Neural cell (in vitro differentiated cells): ENCODE results near the gene CHM. TPM values are rescaled to one million over a fixed set of nuclear protein-coding genes. Genes with fewer than 3 reads are reported as not detected.
A peak's percentile ranks its signal among the peaks of the same experiment; 100 is the strongest.

Experiments used
- H2AFZ ChIP-seq: fragments of 200-600, 300-800 bp; sonication (generic), shearing (Covaris generic); 2 replicates; pipeline ENCODE4 v1.6.0; 2014; ENCODE audit warnings: low read depth, mild to moderate bottlenecking, antibody characterized with exemption, low read length, moderate library complexity
- H3F3A ChIP-seq: fragments of 200-600 bp; shearing (Covaris generic); 2 replicates; pipeline ENCODE4 v1.6.1; 2016; ENCODE audit warnings: mild to moderate bottlenecking, moderate library complexity, mixed read lengths, antibody characterized with exemption, low read length; ENCODE audit not compliant: insufficient read depth, poor library complexity, severe bottlenecking
- H3K27ac ChIP-seq: fragments of 200-600, 300-800 bp; sonication (generic), shearing (Covaris generic); 2 replicates; pipeline ENCODE4 v1.5.1; 2014; ENCODE audit warnings: mild to moderate bottlenecking, low read length, moderate library complexity
- H3K27me3 ChIP-seq: fragments of 300-800, 200-600 bp; sonication (generic), shearing (Covaris generic); 2 replicates; pipeline ENCODE4 v1.6.0; 2014; ENCODE audit warnings: mild to moderate bottlenecking, low read depth, low read length, moderate library complexity; ENCODE audit not compliant: insufficient read depth
- H3K36me3 ChIP-seq: fragments of 300-800, 200-600 bp; sonication (generic), shearing (Covaris generic); 2 replicates; pipeline ENCODE4 v1.5.1; 2014; ENCODE audit warnings: mild to moderate bottlenecking, antibody characterized with exemption, low read length, moderate library complexity; ENCODE audit not compliant: insufficient read depth
- H3K4me2 ChIP-seq: fragments of 300-800, 200-600 bp; sonication (generic), shearing (Covaris generic); 2 replicates; pipeline ENCODE4 v1.6.0; 2014; ENCODE audit warnings: mild to moderate bottlenecking, low read length
- H3K4me3 ChIP-seq: fragments of 300-800, 200-600 bp; sonication (generic), shearing (Covaris generic); 2 replicates; pipeline ENCODE4 v1.5.1; 2014; ENCODE audit warnings: mild to moderate bottlenecking, low read length, moderate library complexity
- H3K79me2 ChIP-seq: fragments of 200-600 bp; shearing (Covaris generic); replicated peaks from 2 replicates; pipeline ENCODE4 v1.6.0; 2014; ENCODE audit warnings: mild to moderate bottlenecking, low read length, moderate library complexity; ENCODE audit not compliant: insufficient read depth
- H3K9ac ChIP-seq: fragments of 300-800, 200-600 bp; sonication (generic), shearing (Covaris generic); 2 replicates; pipeline ENCODE4 v1.6.1; 2016; ENCODE audit warnings: mild to moderate bottlenecking, low read length, mixed read lengths
- H3K9me2 ChIP-seq: fragments of 200-600 bp; shearing (Covaris generic); 2 replicates; pipeline ENCODE4 v1.6.1; 2016; ENCODE audit warnings: mild to moderate bottlenecking, low read length, mixed read lengths; ENCODE audit not compliant: insufficient read depth
- H3K9me3 ChIP-seq: fragments of 200-600, 300-800 bp; sonication (generic), shearing (Covaris generic); 2 replicates; pipeline ENCODE4 v1.6.1; 2016; ENCODE audit warnings: mild to moderate bottlenecking, mixed run types, low read length, moderate library complexity, mixed read lengths
- H4K20me1 ChIP-seq: fragments of 200-600 bp; shearing (Covaris generic); 2 replicates; pipeline ENCODE4 v1.6.1; 2016; ENCODE audit warnings: mild to moderate bottlenecking, mixed run types; ENCODE audit not compliant: insufficient read depth
- EP300 ChIP-seq: fragments of 450-650 bp; conservative IDR thresholded peaks from 2 replicates; pipeline ENCODE4 v1.6.1; 2014; ENCODE audit warnings: antibody characterized with exemption, mild to moderate bottlenecking, moderate library complexity; ENCODE audit not compliant: poor library complexity, severe bottlenecking
- EZH2 ChIP-seq: fragments of 200-600, 300-800 bp; shearing (Covaris generic), sonication (generic); IDR thresholded peaks from 2 replicates; pipeline ENCODE4 v1.6.1; 2014; ENCODE audit warnings: antibody characterized with exemption, low read length, borderline replicate concordance, mild to moderate bottlenecking; ENCODE audit not compliant: insufficient read depth, poor library complexity, severe bottlenecking
- MXI1 ChIP-seq: fragments of 450-650 bp; conservative IDR thresholded peaks from 2 replicates; pipeline ENCODE4 v1.6.1; 2014; ENCODE audit warnings: antibody characterized with exemption, mild to moderate bottlenecking; ENCODE audit not compliant: poor library complexity, severe bottlenecking
- POLR2AphosphoS5 ChIP-seq: IDR thresholded peaks from 2 replicates; pipeline ENCODE4 v1.6.1; 2012
- RAD21 ChIP-seq: fragments of 450-650 bp; conservative IDR thresholded peaks from 2 replicates; pipeline ENCODE4 v1.6.1; 2014; ENCODE audit warnings: antibody characterized with exemption, mild to moderate bottlenecking, moderate library complexity
- SMC3 ChIP-seq: fragments of 450-650 bp; conservative IDR thresholded peaks from 2 replicates; pipeline ENCODE4 v1.6.1; 2014; ENCODE audit warnings: antibody characterized with exemption, mild to moderate bottlenecking, moderate library complexity; ENCODE audit not compliant: poor library complexity
- TAF1 ChIP-seq: IDR thresholded peaks from 2 replicates; pipeline ENCODE4 v1.6.1; 2012; ENCODE audit warnings: low read depth
- polyA plus RNA-seq: library from polyadenylated mRNA; depleted of rRNA; stranded (reverse); fragments of >200 nt; gene quantifications from 2 replicates; pipeline ENCODE4 v1.2.3, GENCODE V29; 2014
- small RNA-seq, 3 experiments: library from RNA; depleted of rRNA; stranded (forward); fragments of <200 nt; gene quantifications; one replicate each; pipeline ENCODE3, GENCODE V24; 2012
- TF ChIP-seq, protein P1 (sequence below): IDR thresholded peaks from 2 replicates; pipeline ENCODE4 v1.6.1; 2012; ENCODE audit warnings: borderline replicate concordance
- TF ChIP-seq, protein P2 (sequence below): fragments of 450-650 bp; IDR thresholded peaks from 2 replicates; pipeline ENCODE4 v1.5.1; 2014; ENCODE audit warnings: antibody characterized with exemption, mild to moderate bottlenecking, moderate library complexity; ENCODE audit not compliant: poor library complexity, severe bottlenecking

CHM gene
- polyA plus RNA-seq, 1 donor from 2014 or later, result 20.3 TPM

DNA sequence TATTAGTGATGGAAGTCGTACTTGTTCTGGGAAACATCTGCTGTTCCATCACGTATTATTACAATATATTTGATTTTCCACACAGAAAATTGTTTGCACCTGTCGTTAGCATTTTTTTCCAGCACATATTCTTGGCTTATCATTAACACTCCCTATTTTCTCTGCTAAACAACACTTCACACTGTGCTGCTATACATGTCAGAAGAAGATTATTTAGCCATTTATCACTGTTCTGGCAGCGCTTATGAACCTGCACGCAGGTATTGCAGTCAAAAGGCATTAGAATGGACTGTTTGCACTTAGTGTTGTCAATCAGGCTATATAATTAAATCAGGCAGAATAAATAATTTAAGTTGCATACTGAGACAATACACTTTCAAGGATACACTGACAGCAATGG, 218.6 kb downstream of the CHM start:
- H3F3A ChIP-seq, result no peaks in the 10 kb centered on the region
- H3K27me3 ChIP-seq, result no peaks in the 10 kb centered on the region
- H3K9me3 ChIP-seq, result no peaks in the 10 kb centered on the region
- TF ChIP-seq POLR2AphosphoS5, result peak; percentile 44
- no peak for TF ChIP-seq EP300
- no peak overlapping the region for H3K4me3 ChIP-seq
- no peaks in the 10 kb centered on the region for H4K20me1 ChIP-seq
- no peaks in the 10 kb centered on the region for H3K36me3 ChIP-seq
- no peaks in the 10 kb centered on the region for H3K9me2 ChIP-seq
- H3K79me2 ChIP-seq, result no peaks in the 10 kb centered on the region
- H3K27ac ChIP-seq, result no peak overlapping the region
- H3K4me2 ChIP-seq, result no peak overlapping the region
- H3K9ac ChIP-seq, result no peak overlapping the region
- H2AFZ ChIP-seq, result no peak overlapping the region

DNA sequence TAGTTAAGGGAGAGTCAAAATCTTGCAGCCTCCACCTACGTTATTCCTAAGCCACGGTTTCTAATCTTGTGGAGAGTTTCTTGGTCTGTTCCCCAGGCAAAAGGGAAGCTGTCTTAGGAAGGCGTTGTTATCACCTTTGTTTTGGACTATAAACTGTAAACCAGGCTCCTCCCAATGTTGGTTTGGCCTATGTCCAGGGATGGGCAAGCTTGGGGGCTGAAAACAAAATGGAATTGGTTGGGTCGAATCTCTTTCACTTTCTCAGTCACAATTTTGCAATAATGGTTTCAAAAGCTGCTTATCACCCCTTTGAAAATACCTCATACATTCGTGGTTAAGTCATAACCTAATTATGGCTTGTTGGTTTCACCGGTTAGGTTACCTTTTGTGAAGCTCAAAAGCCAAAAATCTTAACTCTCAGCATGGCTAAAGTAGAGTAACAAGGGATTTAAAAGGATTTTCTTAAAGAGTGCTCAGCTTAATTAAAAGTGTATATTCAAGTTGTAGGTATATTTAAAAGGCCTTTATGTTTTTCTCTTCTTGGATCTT, 232.1 kb downstream of the CHM start:
- no peaks in the 10 kb centered on the region for H3K27me3 ChIP-seq
- no peaks in the 10 kb centered on the region for H3K9me3 ChIP-seq
- H4K20me1 ChIP-seq, result no peaks in the 10 kb centered on the region
- no peaks in the 10 kb centered on the region for H3K79me2 ChIP-seq
- H3F3A ChIP-seq, result no peaks in the 10 kb centered on the region
- TF ChIP-seq EP300, result no peak
- no peak for TF ChIP-seq RAD21
- no peak for TF ChIP-seq TAF1
- TF ChIP-seq SMC3, result no peak
- TF ChIP-seq, protein P1, sequence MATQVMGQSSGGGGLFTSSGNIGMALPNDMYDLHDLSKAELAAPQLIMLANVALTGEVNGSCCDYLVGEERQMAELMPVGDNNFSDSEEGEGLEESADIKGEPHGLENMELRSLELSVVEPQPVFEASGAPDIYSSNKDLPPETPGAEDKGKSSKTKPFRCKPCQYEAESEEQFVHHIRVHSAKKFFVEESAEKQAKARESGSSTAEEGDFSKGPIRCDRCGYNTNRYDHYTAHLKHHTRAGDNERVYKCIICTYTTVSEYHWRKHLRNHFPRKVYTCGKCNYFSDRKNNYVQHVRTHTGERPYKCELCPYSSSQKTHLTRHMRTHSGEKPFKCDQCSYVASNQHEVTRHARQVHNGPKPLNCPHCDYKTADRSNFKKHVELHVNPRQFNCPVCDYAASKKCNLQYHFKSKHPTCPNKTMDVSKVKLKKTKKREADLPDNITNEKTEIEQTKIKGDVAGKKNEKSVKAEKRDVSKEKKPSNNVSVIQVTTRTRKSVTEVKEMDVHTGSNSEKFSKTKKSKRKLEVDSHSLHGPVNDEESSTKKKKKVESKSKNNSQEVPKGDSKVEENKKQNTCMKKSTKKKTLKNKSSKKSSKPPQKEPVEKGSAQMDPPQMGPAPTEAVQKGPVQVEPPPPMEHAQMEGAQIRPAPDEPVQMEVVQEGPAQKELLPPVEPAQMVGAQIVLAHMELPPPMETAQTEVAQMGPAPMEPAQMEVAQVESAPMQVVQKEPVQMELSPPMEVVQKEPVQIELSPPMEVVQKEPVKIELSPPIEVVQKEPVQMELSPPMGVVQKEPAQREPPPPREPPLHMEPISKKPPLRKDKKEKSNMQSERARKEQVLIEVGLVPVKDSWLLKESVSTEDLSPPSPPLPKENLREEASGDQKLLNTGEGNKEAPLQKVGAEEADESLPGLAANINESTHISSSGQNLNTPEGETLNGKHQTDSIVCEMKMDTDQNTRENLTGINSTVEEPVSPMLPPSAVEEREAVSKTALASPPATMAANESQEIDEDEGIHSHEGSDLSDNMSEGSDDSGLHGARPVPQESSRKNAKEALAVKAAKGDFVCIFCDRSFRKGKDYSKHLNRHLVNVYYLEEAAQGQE, result no peak
- TF ChIP-seq POLR2AphosphoS5, result no peak
- TF ChIP-seq MXI1, result no peak
- TF ChIP-seq, protein P2, sequence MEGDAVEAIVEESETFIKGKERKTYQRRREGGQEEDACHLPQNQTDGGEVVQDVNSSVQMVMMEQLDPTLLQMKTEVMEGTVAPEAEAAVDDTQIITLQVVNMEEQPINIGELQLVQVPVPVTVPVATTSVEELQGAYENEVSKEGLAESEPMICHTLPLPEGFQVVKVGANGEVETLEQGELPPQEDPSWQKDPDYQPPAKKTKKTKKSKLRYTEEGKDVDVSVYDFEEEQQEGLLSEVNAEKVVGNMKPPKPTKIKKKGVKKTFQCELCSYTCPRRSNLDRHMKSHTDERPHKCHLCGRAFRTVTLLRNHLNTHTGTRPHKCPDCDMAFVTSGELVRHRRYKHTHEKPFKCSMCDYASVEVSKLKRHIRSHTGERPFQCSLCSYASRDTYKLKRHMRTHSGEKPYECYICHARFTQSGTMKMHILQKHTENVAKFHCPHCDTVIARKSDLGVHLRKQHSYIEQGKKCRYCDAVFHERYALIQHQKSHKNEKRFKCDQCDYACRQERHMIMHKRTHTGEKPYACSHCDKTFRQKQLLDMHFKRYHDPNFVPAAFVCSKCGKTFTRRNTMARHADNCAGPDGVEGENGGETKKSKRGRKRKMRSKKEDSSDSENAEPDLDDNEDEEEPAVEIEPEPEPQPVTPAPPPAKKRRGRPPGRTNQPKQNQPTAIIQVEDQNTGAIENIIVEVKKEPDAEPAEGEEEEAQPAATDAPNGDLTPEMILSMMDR, result no peak
- no peak for TF ChIP-seq EZH2
- H3K4me3 ChIP-seq, result no peak overlapping the region
- no peak overlapping the region for H3K9ac ChIP-seq
- H3K27ac ChIP-seq, result no peak overlapping the region
- H3K9me2 ChIP-seq, result no peaks in the 10 kb centered on the region
- H2AFZ ChIP-seq, result no peak overlapping the region
- H3K4me2 ChIP-seq, result no peak overlapping the region
- H3K36me3 ChIP-seq, result no peaks in the 10 kb centered on the region

Small RNA genes lying within 50 kb of the gene (small RNA-seq; reads per million reads assigned to genes)
- gene AL022401.1 (0 reads per million in 3 experiments), gene MIR361 (5,088 to 7,705 (median 5,651) reads per million in 3 experiments), gene NDUFA5P7 (0 reads per million in 3 experiments), gene RF00019 (0 to 1.2 (median 0) reads per million in 3 experiments)

Other genes starting within 250 kb of the CHM start
- gene DACH2, start 100.9 kb upstream of the CHM start, polyA plus RNA-seq, result 20.6 and 21.3 TPM in 2 replicates